ENCODE results near the gene PASK. TPM values are rescaled to one million over a fixed set of nuclear protein-coding genes. Genes with fewer than 3 reads are reported as not detected.

Gene PASK
- total and polyA plus RNA-seq, 9 of the 15 experiments (the other 6 are each of a cell fraction or from before 2014, with no cell fraction given) = 1.5 to 30.3 (median 9.9) TPM

GRCh38 chr2:241116606-241117560 is 32.4 kb downstream of the PASK start:
- peaks cover 15% of the 10 kb centered on the region; the same call in 1 of the 3 replicates for H3K36me3 ChIP-seq (ENCODE audit: control insufficient read depth, insufficient read depth, low read length)
- H3K27me3 ChIP-seq (ENCODE audit: control insufficient read depth in 2 of 2, insufficient read depth in 2 of 2, low read length in 2 of 2) = no peaks in the 10 kb centered on the region
- intact Hi-C loops (cut with micrococcal nuclease) (no loop called here), in situ Hi-C loops (cut with MboI) (no loop called here)
- no peak for DNase-seq (ENCODE audit: extremely low read depth in 1 of 4, low spot score in 3 of 4)
- FAIRE-seq = no peak
- H3K79me2 ChIP-seq (ENCODE audit: control insufficient read depth, insufficient read depth, low read length) = no peaks in the 10 kb centered on the region
- H2AFZ ChIP-seq (ENCODE audit: low read depth, low read length) = no peak overlapping the region
- 80% methylated on average over 19 of the region's 32 CpGs for WGBS (ENCODE audit: insufficient coverage, low coverage, missing lambda C conversion rate)
- peak overlapping the region in 1 of 2 experiments; percentile 35; a peak in 1 of 4 replicates for H3K9ac ChIP-seq (ENCODE audit: insufficient read depth in 1 of 2, low read depth in 2 of 2, low read length in 2 of 2)
- H3K4me3 ChIP-seq = no peak overlapping the region
- ChIA-PET CTCF (ENCODE audit: low intra/inter-chr PET ratio) (no interaction called here), POLR2A (interaction anchor here (0.6 kb wide), 1 partner anchor 219 kb away, joined by 5 read pairs; no protein-coding TSS in a partner anchor)
- no peaks in the 10 kb centered on the region for H4K20me1 ChIP-seq (replicated peaks; ENCODE audit: control insufficient read depth, insufficient read depth, low read length)
- no peaks in the 10 kb centered on the region for H3K9me3 ChIP-seq (replicated peaks; ENCODE audit: control insufficient read depth, insufficient read depth, low read depth, low read length)
- H3K9me1 ChIP-seq (ENCODE audit: control insufficient read depth, insufficient read depth, low read length) = no peaks in the 10 kb centered on the region
- no peak overlapping the region for H3K27ac ChIP-seq (ENCODE audit: extremely low read depth, low read depth, low read length)
- no peak overlapping the region for H3K4me2 ChIP-seq (ENCODE audit: insufficient read depth, low read length)
- no peaks in the 10 kb centered on the region for H3K4me1 ChIP-seq (replicated peaks in 1 of 2; ENCODE audit: control insufficient read depth in 2 of 2, insufficient read depth in 2 of 2, low read length in 2 of 2)
- BruUV-seq (replicated peaks) = no TSS peak
- ATAC-seq = no peak
- TF ChIP-seq SNRNP70 (optimal IDR thresholded peaks at IDR 0.05; ENCODE audit: low read depth, low read length) (no peak), NCOA4 (IDR thresholded peaks at IDR 0.05; ENCODE audit: partially characterized antibody) (no peak), FOXM1 (IDR thresholded peaks at IDR 0.05; ENCODE audit: low read depth) (no peak), FOXM1 (CRISPR knock-in tag; IDR thresholded peaks at IDR 0.05; ENCODE audit: low read depth) (no peak), ZNF384 (IDR thresholded peaks at IDR 0.05; ENCODE audit: low read depth, low read length) (no peak), TFAM (CRISPR knock-in tag; conservative IDR thresholded peaks at IDR 0.05) (no peak), ZNF639 (CRISPR knock-in tag; conservative IDR thresholded peaks at IDR 0.05 in 1 of 2, IDR thresholded peaks at IDR 0.05 in 1 of 2) (no peak), MXD1 (CRISPR knock-in tag; IDR thresholded peaks at IDR 0.05; ENCODE audit: borderline replicate concordance, poor library complexity, severe bottlenecking) (no peak), ZNF644 (tag; IDR thresholded peaks at IDR 0.05; ENCODE audit: low read depth) (no peak), ZNF174 (CRISPR knock-in tag; IDR thresholded peaks at IDR 0.05) (no peak), NR1H2 (CRISPR knock-in tag; IDR thresholded peaks at IDR 0.05) (no peak), BCLAF1 (IDR thresholded peaks at IDR 0.05; ENCODE audit: borderline replicate concordance in 1 of 2, control insufficient read depth in 1 of 2, low read depth in 2 of 2, low read length in 1 of 2) (no peak), ELK3 (CRISPR knock-in tag; IDR thresholded peaks at IDR 0.05) (no peak)
